22Rv1 (cell line): ENCODE data around the gene BCKDK.
A peak's percentile ranks its signal among the peaks of the same experiment; 100 is the strongest.

Experiments used
- H3K27ac ChIP-seq: fragments of 450-650 bp; 2 replicates; pipeline ENCODE4 v1.5.1; 2017
- CTCF ChIP-seq: fragments of 450-650 bp; IDR thresholded peaks from 2 replicates; pipeline ENCODE4 v1.5.1; 2017; ENCODE audit warnings: mild to moderate bottlenecking
- ZFX ChIP-seq: fragments of 450-650 bp; IDR thresholded peaks from 2 replicates; pipeline ENCODE4 v1.6.1; 2017; ENCODE audit warnings: antibody characterized with exemption, borderline replicate concordance

BCKDK gene

DNA sequence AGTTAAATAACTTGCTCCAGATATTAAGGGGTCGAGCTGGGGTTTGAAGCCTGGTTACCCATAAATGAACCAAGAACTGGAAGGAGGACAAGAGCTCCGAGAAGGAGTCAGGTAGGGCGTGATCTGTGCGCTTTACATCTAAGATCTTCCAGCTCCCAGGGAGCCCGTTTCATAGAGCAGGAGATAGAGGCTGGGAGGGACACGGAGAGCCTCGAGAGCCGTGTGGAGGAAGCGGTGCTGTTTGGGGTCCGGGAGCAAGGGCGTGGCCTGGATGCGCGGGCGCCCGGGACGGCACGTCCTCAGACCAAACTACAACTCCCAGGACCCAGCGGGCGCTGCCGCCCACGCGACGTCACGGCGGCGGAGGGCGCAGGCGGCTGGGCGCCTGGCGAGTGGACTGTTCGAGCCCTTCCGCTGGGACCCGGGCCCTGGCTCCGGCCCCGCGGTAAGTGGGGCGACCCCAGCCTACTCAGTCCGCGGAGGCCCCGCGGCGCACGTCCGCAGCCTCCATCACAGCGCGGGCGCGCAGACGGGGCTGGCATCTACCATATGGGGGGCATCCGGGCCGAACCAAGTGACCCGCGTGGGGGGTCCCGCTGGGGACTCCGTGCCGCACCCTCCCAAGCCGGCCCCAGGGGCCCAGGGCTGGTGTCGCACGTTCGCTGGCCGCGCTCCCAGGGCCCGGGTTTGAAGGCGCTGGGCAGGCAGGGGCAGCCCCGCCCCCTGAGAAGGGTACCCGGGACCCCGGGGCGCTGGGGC lies at the start of gene BCKDK:
Gene BCKDK (plus strand): TSS at position 352 of the 759 bp plus-strand sequence. CDS start 838 bp downstream, outside the sequence.
- H3K27ac ChIP-seq = peak within 1 kb of the TSS; percentile 69
- TF ChIP-seq CTCF = no peak
- TF ChIP-seq ZFX = no peak

- no peak for TF ChIP-seq ZFX
- no peak overlapping the region for H3K27ac ChIP-seq
These were observed 46.9 kb upstream of the BCKDK start for GRCh38 chr16:31061126-31061812.

DNA sequence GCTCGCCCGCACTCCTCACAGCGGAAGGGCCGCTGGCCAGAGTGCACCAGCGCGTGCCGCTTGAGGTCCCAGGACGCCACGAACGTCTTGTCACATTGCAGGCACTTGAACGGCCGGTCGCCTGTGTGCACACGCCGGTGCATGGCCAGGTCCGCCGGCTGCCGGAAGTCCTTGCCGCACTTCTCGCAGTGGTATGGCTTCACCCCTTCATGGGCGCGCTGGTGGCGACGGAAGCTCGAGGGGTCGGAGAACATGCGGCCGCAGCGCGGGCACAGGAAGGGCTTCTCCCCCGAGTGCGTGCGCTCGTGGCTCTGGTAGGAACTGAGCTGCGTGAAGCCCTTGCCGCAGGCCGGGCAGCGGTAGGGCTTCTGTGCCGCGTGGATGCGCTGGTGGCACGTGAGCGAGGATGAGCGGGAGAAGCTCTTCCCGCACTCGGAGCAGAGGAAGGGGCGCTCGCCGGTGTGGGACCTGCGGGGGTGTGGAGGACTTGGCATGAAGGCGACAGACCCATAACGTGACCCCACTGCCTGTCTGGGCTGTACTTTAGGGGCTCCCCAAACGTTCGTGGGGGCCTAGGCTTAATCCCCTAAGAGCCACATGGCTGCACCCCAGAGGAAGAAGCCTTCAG lies 46.3 kb upstream of the BCKDK start:
- TF ChIP-seq ZFX = no peak
- no peak for TF ChIP-seq CTCF
- no peak overlapping the region for H3K27ac ChIP-seq

- no peak for TF ChIP-seq CTCF
- H3K27ac ChIP-seq = no peak overlapping the region
These were observed 44.7 kb upstream of the BCKDK start for GRCh38 chr16:31063495-31063842.

DNA sequence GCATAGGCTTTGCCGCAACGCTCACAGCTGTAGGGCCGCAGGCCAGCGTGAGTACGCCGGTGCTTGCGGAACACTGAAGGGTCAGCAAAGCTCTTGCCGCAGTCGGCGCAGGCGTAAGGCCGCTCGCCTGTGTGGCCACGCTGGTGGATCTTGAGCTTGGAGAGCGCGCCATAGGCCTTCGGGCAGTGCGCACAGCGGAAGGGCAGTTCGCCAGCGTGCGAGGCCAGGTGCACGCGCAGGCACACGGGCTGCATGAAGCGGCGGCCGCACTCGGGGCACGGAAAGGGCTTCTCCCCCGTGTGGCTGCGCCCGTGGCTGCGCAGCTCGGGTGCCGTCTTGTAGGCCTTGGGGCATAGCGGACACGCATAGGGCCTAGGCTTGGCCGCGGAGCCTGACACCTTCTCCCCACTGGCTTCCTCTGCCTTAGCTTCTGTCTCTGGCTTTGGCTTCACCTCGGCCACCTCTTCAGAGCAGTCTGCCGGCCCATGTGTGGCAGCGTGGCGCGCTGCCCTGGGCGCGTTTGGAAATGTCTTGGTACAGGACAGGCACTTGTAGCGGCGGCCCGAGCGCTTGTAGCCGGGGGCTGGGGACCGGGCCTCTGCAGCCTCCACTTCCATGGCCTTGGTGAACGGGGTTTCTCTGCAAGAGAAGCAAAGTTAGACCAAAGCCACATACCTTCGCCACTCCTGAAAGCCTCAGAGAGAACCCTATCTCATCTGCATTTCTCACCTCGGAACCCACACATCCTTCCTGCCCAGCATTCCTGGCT lies 44.2 kb upstream of the BCKDK start:
- TF ChIP-seq ZFX = no peak
- no peak for TF ChIP-seq CTCF
- no peak overlapping the region for H3K27ac ChIP-seq

GRCh38 chr16:31064882-31065461 lies 43.2 kb upstream of the BCKDK start:
- H3K27ac ChIP-seq = no peak overlapping the region
- TF ChIP-seq ZFX (no peak), CTCF (no peak)

DNA sequence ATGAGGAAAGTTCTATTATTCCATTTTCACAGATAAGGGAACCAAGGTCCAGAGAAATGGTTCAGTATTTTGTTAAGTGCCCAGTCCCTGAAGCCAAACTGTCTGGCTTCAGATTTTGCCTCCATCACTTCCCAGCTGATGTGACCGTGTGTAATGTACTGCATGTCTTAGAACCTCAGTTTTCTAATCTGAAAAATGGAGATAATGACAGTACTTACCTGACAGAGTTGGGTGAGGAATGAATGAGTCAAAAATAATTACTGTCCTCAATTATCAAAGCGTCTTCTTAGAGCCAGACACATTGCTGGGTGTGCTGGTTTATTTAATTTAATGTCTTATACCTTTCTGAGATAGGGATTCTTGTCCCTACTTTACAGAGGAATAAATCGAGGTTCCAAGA lies 40.8 kb upstream of the BCKDK start:
- H3K27ac ChIP-seq = no peak overlapping the region

More for the DNA sequence above, 40.8 kb upstream of the BCKDK start:
- no peak for TF ChIP-seq CTCF
- no peak for TF ChIP-seq ZFX
